ENCODE data around the gene GPR84. TPM values are rescaled to one million over a fixed set of nuclear protein-coding genes. Genes with fewer than 3 reads are reported as not detected.

Gene GPR84
- total and polyA plus RNA-seq, 2 of the 13 experiments (the other 11 are each of a cell fraction or from before 2014, with no cell fraction given) = not detected

DNA sequence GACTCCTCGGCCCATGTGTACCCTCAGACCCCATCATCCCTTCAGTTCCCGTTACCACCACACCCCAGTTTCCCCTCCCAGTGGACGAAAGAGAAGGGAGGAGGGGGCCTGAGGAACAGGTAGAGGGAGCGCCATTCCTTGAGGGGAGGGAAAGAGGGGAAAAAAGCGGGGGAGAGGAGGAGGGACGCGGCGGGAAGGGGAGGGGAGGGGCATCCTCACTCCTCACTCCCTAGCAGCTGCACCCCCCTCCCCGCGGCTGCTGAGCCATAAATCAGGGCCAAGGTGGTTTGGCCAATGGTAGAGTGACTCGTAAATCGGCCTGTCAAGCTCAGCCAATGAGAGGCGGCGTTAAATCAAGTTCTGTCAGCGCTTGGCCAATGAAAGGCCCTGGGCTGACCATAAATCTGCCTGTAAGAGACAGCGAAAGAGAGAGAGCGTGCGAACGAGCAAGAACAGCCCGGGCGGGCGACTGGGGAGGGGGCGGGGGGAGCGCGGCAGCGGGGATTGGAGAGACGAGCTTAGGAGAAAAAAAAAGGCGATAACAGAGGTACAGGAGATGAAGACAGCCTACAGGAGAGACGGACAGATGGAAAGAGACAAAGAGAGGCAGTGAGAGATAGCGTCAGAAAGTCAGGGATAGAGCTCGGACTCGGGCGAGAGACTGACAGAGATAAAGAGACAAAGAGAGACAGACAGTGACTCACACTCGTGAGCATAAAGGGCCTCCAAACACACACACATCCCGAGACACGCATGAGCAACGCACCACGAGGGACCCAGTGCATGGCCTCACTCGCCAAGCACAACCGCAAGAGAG lies 5.1 kb downstream of the GPR84 start (continued):
- no peak for TF ChIP-seq PTBP1 (IDR thresholded peaks at IDR 0.05; ENCODE audit: low read depth, low read length, poor library complexity, severe bottlenecking)
- no peak for TF ChIP-seq TMF1 (CRISPR knock-in tag; IDR thresholded peaks at IDR 0.05; ENCODE audit: low read depth)
- TF ChIP-seq MTF2 (CRISPR knock-in tag; IDR thresholded peaks at IDR 0.05; ENCODE audit: borderline replicate concordance) = no peak
- TF ChIP-seq SIX1 (CRISPR knock-in tag; IDR thresholded peaks at IDR 0.05; ENCODE audit: borderline replicate concordance) = no peak
- TF ChIP-seq CCAR2 (optimal IDR thresholded peaks at IDR 0.05; ENCODE audit: low read depth, low read length) = no peak
- TF ChIP-seq U2AF2 (IDR thresholded peaks at IDR 0.05; ENCODE audit: low read depth, low read length) = no peak
- TF ChIP-seq, protein P1, sequence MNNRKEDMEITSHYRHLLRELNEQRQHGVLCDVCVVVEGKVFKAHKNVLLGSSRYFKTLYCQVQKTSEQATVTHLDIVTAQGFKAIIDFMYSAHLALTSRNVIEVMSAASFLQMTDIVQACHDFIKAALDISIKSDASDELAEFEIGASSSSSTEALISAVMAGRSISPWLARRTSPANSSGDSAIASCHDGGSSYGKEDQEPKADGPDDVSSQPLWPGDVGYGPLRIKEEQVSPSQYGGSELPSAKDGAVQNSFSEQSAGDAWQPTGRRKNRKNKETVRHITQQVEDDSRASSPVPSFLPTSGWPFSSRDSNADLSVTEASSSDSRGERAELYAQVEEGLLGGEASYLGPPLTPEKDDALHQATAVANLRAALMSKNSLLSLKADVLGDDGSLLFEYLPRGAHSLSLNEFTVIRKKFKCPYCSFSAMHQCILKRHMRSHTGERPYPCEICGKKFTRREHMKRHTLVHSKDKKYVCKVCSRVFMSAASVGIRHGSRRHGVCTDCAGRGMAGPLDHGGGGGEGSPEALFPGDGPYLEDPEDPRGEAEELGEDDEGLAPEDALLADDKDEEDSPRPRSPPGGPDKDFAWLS (CRISPR knock-in tag; IDR thresholded peaks at IDR 0.05; ENCODE audit: borderline replicate concordance) = no peak
- TF ChIP-seq ZNF382 (CRISPR knock-in tag; IDR thresholded peaks at IDR 0.05; ENCODE audit: borderline replicate concordance) = no peak
- TF ChIP-seq, protein P2, sequence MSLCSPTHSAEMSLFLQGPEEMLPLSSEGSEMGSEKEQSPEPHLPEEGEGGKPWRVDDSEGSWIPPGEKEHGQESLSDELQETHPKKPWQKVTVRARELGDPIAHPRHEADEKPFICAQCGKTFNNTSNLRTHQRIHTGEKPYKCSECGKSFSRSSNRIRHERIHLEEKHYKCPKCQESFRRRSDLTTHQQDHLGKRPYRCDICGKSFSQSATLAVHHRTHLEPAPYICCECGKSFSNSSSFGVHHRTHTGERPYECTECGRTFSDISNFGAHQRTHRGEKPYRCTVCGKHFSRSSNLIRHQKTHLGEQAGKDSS (CRISPR knock-in tag; IDR thresholded peaks at IDR 0.05; ENCODE audit: borderline replicate concordance, low read depth) = peak; percentile 22; the same call in 1 of the 2 replicates
- TF ChIP-seq TARDBP (CRISPR knock-in tag; IDR thresholded peaks at IDR 0.05) = no peak
- 0 out of 2 replicates have a peak, but pooled peaks have one; percentile 27 for TF ChIP-seq ZNF792 (CRISPR knock-in tag; IDR thresholded peaks at IDR 0.05)
- no peak for TF ChIP-seq ZNF749 (CRISPR knock-in tag; IDR thresholded peaks at IDR 0.05; ENCODE audit: borderline replicate concordance)
- no peak for TF ChIP-seq NR2C2 (CRISPR knock-in tag; IDR thresholded peaks at IDR 0.05; ENCODE audit: borderline replicate concordance)
- TF ChIP-seq BRCA1 (CRISPR knock-in tag; IDR thresholded peaks at IDR 0.05) = no peak
- no peak for TF ChIP-seq ZNF326 (CRISPR knock-in tag; IDR thresholded peaks at IDR 0.05; ENCODE audit: borderline replicate concordance)
- TF ChIP-seq PPARG (CRISPR knock-in tag; conservative IDR thresholded peaks at IDR 0.05) = no peak
- TF ChIP-seq, protein P3, sequence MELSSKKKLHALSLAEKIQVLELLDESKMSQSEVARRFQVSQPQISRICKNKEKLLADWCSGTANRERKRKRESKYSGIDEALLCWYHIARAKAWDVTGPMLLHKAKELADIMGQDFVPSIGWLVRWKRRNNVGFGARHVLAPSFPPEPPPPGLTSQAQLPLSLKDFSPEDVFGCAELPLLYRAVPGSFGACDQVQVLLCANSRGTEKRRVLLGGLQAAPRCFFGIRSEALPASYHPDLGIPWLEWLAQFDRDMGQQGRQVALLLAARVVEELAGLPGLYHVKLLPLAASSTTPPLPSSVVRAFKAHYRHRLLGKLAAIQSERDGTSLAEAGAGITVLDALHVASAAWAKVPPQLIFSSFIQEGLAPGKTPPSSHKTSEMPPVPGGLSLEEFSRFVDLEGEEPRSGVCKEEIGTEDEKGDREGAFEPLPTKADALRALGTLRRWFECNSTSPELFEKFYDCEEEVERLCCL (CRISPR knock-in tag; IDR thresholded peaks at IDR 0.05; ENCODE audit: borderline replicate concordance) = no peak
- TF ChIP-seq HHEX (CRISPR knock-in tag; IDR thresholded peaks at IDR 0.05) = peak; percentile 46; the same call in 1 of the 2 replicates
- TF ChIP-seq PLRG1 (conservative IDR thresholded peaks at IDR 0.05) = no peak
- peak; percentile 31 for TF ChIP-seq ASH2L (IDR thresholded peaks at IDR 0.05; ENCODE audit: insufficient read length, low read depth, low read length)
- TF ChIP-seq ZSCAN21 (CRISPR knock-in tag; IDR thresholded peaks at IDR 0.05; ENCODE audit: borderline replicate concordance) = no peak
- TF ChIP-seq, protein P4, sequence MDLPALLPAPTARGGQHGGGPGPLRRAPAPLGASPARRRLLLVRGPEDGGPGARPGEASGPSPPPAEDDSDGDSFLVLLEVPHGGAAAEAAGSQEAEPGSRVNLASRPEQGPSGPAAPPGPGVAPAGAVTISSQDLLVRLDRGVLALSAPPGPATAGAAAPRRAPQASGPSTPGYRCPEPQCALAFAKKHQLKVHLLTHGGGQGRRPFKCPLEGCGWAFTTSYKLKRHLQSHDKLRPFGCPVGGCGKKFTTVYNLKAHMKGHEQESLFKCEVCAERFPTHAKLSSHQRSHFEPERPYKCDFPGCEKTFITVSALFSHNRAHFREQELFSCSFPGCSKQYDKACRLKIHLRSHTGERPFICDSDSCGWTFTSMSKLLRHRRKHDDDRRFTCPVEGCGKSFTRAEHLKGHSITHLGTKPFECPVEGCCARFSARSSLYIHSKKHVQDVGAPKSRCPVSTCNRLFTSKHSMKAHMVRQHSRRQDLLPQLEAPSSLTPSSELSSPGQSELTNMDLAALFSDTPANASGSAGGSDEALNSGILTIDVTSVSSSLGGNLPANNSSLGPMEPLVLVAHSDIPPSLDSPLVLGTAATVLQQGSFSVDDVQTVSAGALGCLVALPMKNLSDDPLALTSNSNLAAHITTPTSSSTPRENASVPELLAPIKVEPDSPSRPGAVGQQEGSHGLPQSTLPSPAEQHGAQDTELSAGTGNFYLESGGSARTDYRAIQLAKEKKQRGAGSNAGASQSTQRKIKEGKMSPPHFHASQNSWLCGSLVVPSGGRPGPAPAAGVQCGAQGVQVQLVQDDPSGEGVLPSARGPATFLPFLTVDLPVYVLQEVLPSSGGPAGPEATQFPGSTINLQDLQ (CRISPR knock-in tag; IDR thresholded peaks at IDR 0.05) = no peak
- no peak for TF ChIP-seq ZNF33A (CRISPR knock-in tag; IDR thresholded peaks at IDR 0.05; ENCODE audit: borderline replicate concordance)
